Bone marrow (tissue), 2 donors: ENCODE data around the gene MYMK.

ENCODE experiments used
- DNase-seq, 2 donors: peaks; one replicate each; lab custom pipeline; 2025; lab: John Stamatoyannopoulos, UW

MYMK gene

GRCh38 chr9:133485531-133486260 lies 39.1 kb downstream of the MYMK start:
- DNase-seq = peak in 1 of 2 donors; percentile 36

GRCh38 chr9:133484671-133485437 lies 39.9 kb downstream of the MYMK start:
- DNase-seq = no peak

GRCh38 chr9:133483611-133484010 lies 41.1 kb downstream of the MYMK start:
- no peak for DNase-seq

- peak in 1 of 2 donors; percentile 50 for DNase-seq
Observed at GRCh38 chr9:133478851-133479711, 45.7 kb downstream of the MYMK start, which contains the start of gene SLC2A6. Gene SLC2A6, minus strand, starts transcription at chr9:133479099. Its CDS starts 40 bp downstream, at chr9:133479059.

GRCh38 chr9:133477992-133478850 lies 46.5 kb downstream of the MYMK start:
- DNase-seq = no peak

- no peak for DNase-seq
Observed at GRCh38 chr9:133477461-133477860, 47.3 kb downstream of the MYMK start.

- no peak for DNase-seq
Observed at GRCh38 chr9:133476941-133477340, 47.8 kb downstream of the MYMK start.

GRCh38 chr9:133476036-133476931 lies 48.5 kb downstream of the MYMK start:
- DNase-seq = peak in 1 of 2 donors; percentile 79

- DNase-seq = no peak
Observed at GRCh38 chr9:133475292-133476012, 49.3 kb downstream of the MYMK start.

- DNase-seq = no peak
Observed at GRCh38 chr9:133474853-133475252, 49.9 kb downstream of the MYMK start.

GRCh38 chr9:133474215-133474614 lies 50.5 kb downstream of the MYMK start:
- peak in 1 of 2 donors; percentile 82 for DNase-seq

GRCh38 chr9:133473743-133474142 lies 51.0 kb downstream of the MYMK start:
- no peak for DNase-seq

GRCh38 chr9:133472753-133473378 lies 51.9 kb downstream of the MYMK start:
- no peak for DNase-seq

- DNase-seq = no peak
Observed at GRCh38 chr9:133472277-133472645, 52.5 kb downstream of the MYMK start.

GRCh38 chr9:133471551-133472276 lies 53.0 kb downstream of the MYMK start:
- DNase-seq = no peak

GRCh38 chr9:133470988-133471387 lies 53.8 kb downstream of the MYMK start:
- DNase-seq = no peak

GRCh38 chr9:133470427-133470924 lies 54.3 kb downstream of the MYMK start:
- DNase-seq = no peak

GRCh38 chr9:133468777-133469421 lies 55.9 kb downstream of the MYMK start:
- no peak for DNase-seq
